Breast epithelium (tissue), 3 donors: ENCODE results near the gene FBXO2.

Source experiments
- CTCF ChIP-seq, 3 donors: fragments of 450-650 bp; IDR thresholded peaks; one replicate each; pipeline ENCODE4 v1.5.1; 2016 to 2017; ENCODE audit warnings: antibody characterized with exemption in 3 of 3, mild to moderate bottlenecking in 3 of 3, moderate library complexity in 3 of 3
- POLR2A ChIP-seq: fragments of 450-650 bp; IDR thresholded peaks from one replicate; pipeline ENCODE4 v1.6.1; 2016; ENCODE audit warnings: antibody characterized with exemption, mild to moderate bottlenecking, moderate library complexity
- POLR2AphosphoS5 ChIP-seq, 3 donors: sonication (generic); formaldehyde crosslinking; IDR thresholded peaks; one replicate each; pipeline ENCODE4 v1.6.1; 2017; ENCODE audit warnings: antibody characterized with exemption in 3 of 3

- TF ChIP-seq CTCF (IDR thresholded peaks at IDR 0.05) (no peak), POLR2A (no peak), POLR2AphosphoS5 (IDR thresholded peaks at IDR 0.05) (no peak)
These were observed 53.4 kb downstream of the FBXO2 start for GRCh38 chr1:11600836-11601235.
